Sigmoid colon (tissue), 7 donors: ENCODE measurements around the gene UNC5C. TPM values are rescaled to one million over a fixed set of nuclear protein-coding genes. Genes with fewer than 3 reads are reported as not detected.

Experiments used
- DNase-seq: peaks from one replicate; pipeline ENCODE4 v3.0.0-alpha.2; 2019
- H3K27ac ChIP-seq, 4 donors: fragments of 200-600 bp; sonication (generic); one replicate each; pipeline ENCODE4 v1.5.1; 2016 to 2019; ENCODE audit warnings: mild to moderate bottlenecking in 1 of 4
- H3K27me3 ChIP-seq, 3 donors: fragments of 200-600 bp; sonication (generic); one replicate each; pipeline ENCODE4 v1.5.1; 2019; ENCODE audit warnings: mild to moderate bottlenecking in 1 of 3
- H3K36me3 ChIP-seq, 4 donors: fragments of 200-600 bp; sonication (generic); one replicate each; pipeline ENCODE4 v1.5.1; 2016 to 2019
- H3K4me1 ChIP-seq, 4 donors: fragments of 200-600 bp; sonication (generic); one replicate each; pipeline ENCODE4 v1.5.1; 2017 to 2019
- H3K4me3 ChIP-seq, 4 donors: fragments of 200-600 bp; sonication (generic); one replicate each; pipeline ENCODE4 v1.5.1; 2017 to 2019; ENCODE audit warnings: mild to moderate bottlenecking in 2 of 4, moderate library complexity in 1 of 4
- H3K9me3 ChIP-seq, 4 donors: fragments of 200-600 bp in 3 of 4; sonication (generic) in 3 of 4; one replicate each; pipeline versions ENCODE4 v1.5.1 to v1.6.1; 2013 to 2019
- CTCF ChIP-seq, 4 experiments: fragments of 450-650 bp in 3 of 4; fragments of 200-600 bp in 1 of 4; IDR thresholded peaks; one replicate each; pipeline ENCODE4 v1.5.1; 2016 to 2019; ENCODE audit warnings: antibody characterized with exemption in 4 of 4, mild to moderate bottlenecking in 3 of 4, moderate library complexity in 2 of 4
- EP300 ChIP-seq, 4 donors: sonication (generic); formaldehyde crosslinking; IDR thresholded peaks; one replicate each; pipeline ENCODE4 v1.6.1; 2017; ENCODE audit warnings: antibody characterized with exemption in 4 of 4
- POLR2A ChIP-seq, 2 donors: fragments of 450-650 bp; IDR thresholded peaks; one replicate each; pipeline ENCODE4 v1.6.1; 2016; ENCODE audit warnings: antibody characterized with exemption in 2 of 2, mild to moderate bottlenecking in 2 of 2, moderate library complexity in 2 of 2
- POLR2AphosphoS5 ChIP-seq, 4 donors: sonication (generic); formaldehyde crosslinking; IDR thresholded peaks; one replicate each; pipeline ENCODE4 v1.6.1; 2017; ENCODE audit warnings: antibody characterized with exemption in 4 of 4
- WGBS, 2 donors: extraction: QIAGEN DNeasy Blood & Tissue Kit; methylation state at CpG; one replicate each; pipeline ENCODE4 v1.1.7; 2013; 5-methylcytosine and 5-hydroxymethylcytosine counted together
- intact Hi-C: fragments of 100-400 bp; cut with DNase I; formaldehyde crosslinking; loops from one replicate; pipeline ENCODE4 v1.15.1; 2023
- polyA plus RNA-seq, 3 donors: library from polyadenylated mRNA; stranded (reverse); fragments of 200-250 nt; gene quantifications; one replicate each; pipeline ENCODE4 v1.2.3, GENCODE V29; 2013
- total RNA-seq, 4 donors: library from RNA; depleted of rRNA; stranded (reverse); fragments of >200 nt; gene quantifications; one replicate each; pipeline ENCODE4 v1.1.0, GENCODE V29; 2016
- donor health status: healthy with polysubstance abuse.
- donor health status: Bipolar disorder and iron deficiency.
- donor health status: healthy.

The UNC5C gene
- total and polyA plus RNA-seq, 7 donors, result 0.60 to 3.1 (median 1.4) TPM

- H3K4me1 ChIP-seq, result no peaks in the 10 kb centered on the region
- no peak for TF ChIP-seq CTCF (IDR thresholded peaks at IDR 0.05)
- TF ChIP-seq POLR2AphosphoS5 (IDR thresholded peaks at IDR 0.05), result peak in 2 of 4 donors; percentile 30 to 54
- intact Hi-C loops, result loop anchor here (10.0 kb wide), 1 partner anchor 825 kb away; no protein-coding TSS in a partner anchor
- no peak overlapping the region for H3K4me3 ChIP-seq
- 43 to 63% methylated on average over 7 of the region's 7 CpGs for WGBS, 2 donors
- H3K9me3 ChIP-seq, result peaks cover 0 to 2% (median 0%) of the 10 kb centered on the region in 4 donors
- no peaks in the 10 kb centered on the region for H3K36me3 ChIP-seq
- no peak for DNase-seq
- no peaks in the 10 kb centered on the region for H3K27me3 ChIP-seq
- H3K27ac ChIP-seq, result peak overlapping the region in 1 of 4 donors; percentile 17
Observed at GRCh38 chr4:95129821-95130311, 418.9 kb downstream of the UNC5C start.

GRCh38 chr4:95129031-95129430 lies 419.7 kb downstream of the UNC5C start:
- TF ChIP-seq EP300 (IDR thresholded peaks at IDR 0.05) (no peak), POLR2A (IDR thresholded peaks at IDR 0.05) (no peak), POLR2AphosphoS5 (IDR thresholded peaks at IDR 0.05) (no peak), CTCF (IDR thresholded peaks at IDR 0.05) (no peak)
- DNase-seq, result no peak
- H3K4me3 ChIP-seq, result no peak overlapping the region
- no peaks in the 10 kb centered on the region for H3K27me3 ChIP-seq
- H3K27ac ChIP-seq, result no peak overlapping the region
- H3K9me3 ChIP-seq, result no peaks in the 10 kb centered on the region
- H3K36me3 ChIP-seq, result no peaks in the 10 kb centered on the region
- 79 to 85% methylated on average over 4 of the region's 4 CpGs for WGBS, 2 donors
- intact Hi-C loops, result loop anchor here (10.0 kb wide), 1 partner anchor 824 kb away; no protein-coding TSS in a partner anchor
- H3K4me1 ChIP-seq, result no peaks in the 10 kb centered on the region

GRCh38 chr4:95124906-95125504 lies 423.8 kb downstream of the UNC5C start:
- Histone ChIP-seq H3K4me1 (no peaks in the 10 kb centered on the region), H3K4me3 (no peak overlapping the region), H3K9me3 (no peaks in the 10 kb centered on the region), H3K27me3 (no peaks in the 10 kb centered on the region), H3K27ac (no peak overlapping the region), H3K36me3 (no peaks in the 10 kb centered on the region)
- DNase-seq, result no peak
- intact Hi-C loops, result loop anchor here (10.0 kb wide), 1 partner anchor 820 kb away; no protein-coding TSS in a partner anchor
- WGBS, 2 donors, result 53 to 69% methylated on average over 4 of the region's 4 CpGs
- TF ChIP-seq EP300 (IDR thresholded peaks at IDR 0.05) (no peak), POLR2A (IDR thresholded peaks at IDR 0.05) (no peak), CTCF (IDR thresholded peaks at IDR 0.05) (peak in 3 of 4 experiments; percentile 7 to 19 (median 8))

- H3K4me3 ChIP-seq, result no peak overlapping the region
- no peak for DNase-seq
- no peak overlapping the region for H3K27ac ChIP-seq
- intact Hi-C loops, result loop anchor here (10.0 kb wide), 1 partner anchor 817 kb away; no protein-coding TSS in a partner anchor
- H3K27me3 ChIP-seq, result no peaks in the 10 kb centered on the region
- H3K9me3 ChIP-seq, result no peaks in the 10 kb centered on the region
- no peaks in the 10 kb centered on the region for H3K4me1 ChIP-seq
- WGBS, 2 donors, result 65 to 84% methylated on average over 9 of the region's 9 CpGs
- TF ChIP-seq CTCF (IDR thresholded peaks at IDR 0.05), result no peak
- TF ChIP-seq POLR2AphosphoS5 (IDR thresholded peaks at IDR 0.05), result no peak
- TF ChIP-seq EP300 (IDR thresholded peaks at IDR 0.05), result no peak
- TF ChIP-seq POLR2A (IDR thresholded peaks at IDR 0.05), result no peak
- no peaks in the 10 kb centered on the region for H3K36me3 ChIP-seq
Observed at GRCh38 chr4:95122001-95122400, 426.8 kb downstream of the UNC5C start.
